NOMO-1 (cell line): ENCODE data around the gene VAX1.
"Not testable (repeated sequence)": the region's sequence is repeated elsewhere in the genome, so short reads cannot be mapped to it uniquely, and the experiment has no call there.

ENCODE experiments used
- DNase-seq, 2 experiments: peaks; one replicate each; lab custom pipeline; 2025; ENCODE audit not compliant: unreplicated experiment in 2 of 2; lab: John Stamatoyannopoulos, UW

Gene VAX1

GRCh38 chr10:117136391-117136975 lies 1.6 kb downstream of the VAX1 start:
- no peak for DNase-seq

DNA sequence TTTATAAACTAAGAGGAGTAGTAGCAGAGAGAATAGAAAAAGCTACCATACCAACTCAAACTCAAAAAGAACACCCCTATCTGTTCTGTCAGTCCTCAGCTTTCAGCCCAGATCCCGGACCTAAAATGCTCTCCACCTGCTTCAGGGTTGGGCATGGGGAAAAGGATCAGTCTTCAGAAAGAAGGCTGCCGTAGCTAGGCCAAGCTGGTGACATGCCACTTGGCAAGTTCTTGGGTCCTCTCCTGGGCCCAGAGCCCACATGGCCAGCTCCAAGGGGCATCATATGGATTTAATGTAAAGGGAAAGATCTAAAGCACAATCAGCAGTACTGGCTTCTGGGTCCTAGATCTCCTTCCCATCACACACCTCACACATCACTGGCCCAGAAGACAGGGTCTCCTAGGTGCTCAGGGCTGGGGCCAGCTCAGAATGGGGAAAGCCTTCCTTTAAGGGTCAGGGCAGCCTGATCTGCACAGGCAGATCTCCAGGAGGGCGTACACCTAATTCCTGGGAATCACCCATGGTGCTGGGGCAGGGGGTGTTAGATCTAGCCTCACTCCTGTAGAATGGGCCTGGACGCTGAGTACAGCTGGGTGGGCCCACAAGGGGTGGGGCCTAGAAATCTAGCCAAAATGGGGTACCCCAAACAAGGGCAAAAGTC lies 2.5 kb downstream of the VAX1 start:
- no peak for DNase-seq

GRCh38 chr10:117135026-117135372 lies 3.1 kb downstream of the VAX1 start:
- no peak for DNase-seq

- DNase-seq: no peak
Measured at GRCh38 chr10:117134306-117135025, 3.6 kb downstream of the VAX1 start.

DNA sequence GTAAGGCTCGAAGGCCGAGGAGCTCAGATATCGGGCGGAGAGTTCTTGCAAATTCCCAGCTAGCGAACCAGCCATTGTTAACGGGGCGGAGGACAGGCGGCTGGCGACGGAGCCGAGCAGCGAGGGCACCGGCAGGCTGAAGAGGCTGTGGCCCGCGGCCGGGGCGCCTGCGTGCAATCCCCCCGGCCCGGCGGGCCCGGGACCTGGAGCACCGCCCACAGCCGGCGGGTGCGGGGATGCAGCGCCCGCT lies 4.1 kb downstream of the VAX1 start:
- no peak for DNase-seq

DNA sequence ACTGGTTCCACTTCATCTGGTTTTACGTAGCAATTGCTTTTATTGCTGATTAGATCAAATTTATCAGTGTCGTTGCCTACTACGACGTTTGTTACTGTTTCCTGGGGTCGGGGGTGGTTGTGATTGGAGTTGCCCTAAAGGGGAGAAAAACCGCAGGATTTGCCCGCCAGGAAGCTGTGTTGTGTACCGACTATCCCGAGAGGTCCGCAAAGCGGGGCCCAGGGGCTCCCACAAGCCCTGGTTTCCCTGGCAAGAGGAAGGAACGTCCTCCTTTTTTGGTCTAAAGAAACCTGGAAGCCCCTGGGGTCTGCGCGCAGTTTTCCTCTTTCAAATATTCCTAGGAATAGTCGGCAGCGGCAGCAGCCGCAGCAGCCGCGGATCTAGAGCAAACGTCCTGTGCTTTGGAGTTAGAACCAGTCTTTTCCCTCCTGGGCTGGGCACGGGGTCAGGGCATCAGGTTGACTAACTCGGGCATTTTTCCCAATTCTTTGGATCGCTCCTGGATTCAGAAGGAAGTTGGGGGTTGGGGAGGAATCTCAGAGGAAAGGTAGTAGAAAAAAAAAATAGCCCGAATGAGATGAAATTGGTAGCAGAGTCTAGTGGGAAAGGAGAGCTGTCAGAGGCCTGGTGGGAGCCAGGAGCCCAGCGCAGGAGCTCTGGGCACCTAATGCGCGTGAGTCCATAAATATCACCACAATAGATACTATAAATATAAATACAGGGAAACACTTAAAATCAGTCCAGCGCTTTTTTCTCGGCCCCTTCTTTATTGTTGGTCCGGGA lies 4.6 kb downstream of the VAX1 start:
- no peak for DNase-seq

DNA sequence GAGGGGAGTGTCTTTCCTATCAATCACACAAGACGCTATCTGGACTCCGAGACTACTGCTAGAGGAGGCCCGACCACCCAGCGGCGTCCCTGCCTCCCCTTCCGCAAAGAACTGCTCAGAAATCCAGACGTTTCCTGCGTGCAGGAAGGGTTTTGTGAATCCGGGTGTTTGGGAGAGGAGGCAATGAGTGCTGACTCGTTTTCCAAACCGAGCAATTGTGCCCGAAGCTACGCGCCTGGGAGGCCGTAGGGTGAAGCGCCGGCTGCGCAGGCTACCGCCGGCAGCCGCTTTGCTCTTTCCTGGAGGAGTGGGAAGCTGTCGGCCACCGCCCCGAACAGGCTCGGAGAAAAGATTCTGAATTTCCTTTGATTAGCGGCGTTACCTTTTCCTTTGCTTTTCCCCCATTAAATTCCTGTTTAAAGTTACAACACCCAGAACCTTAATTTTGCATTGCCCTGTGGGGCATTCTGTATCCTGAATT lies 5.3 kb downstream of the VAX1 start:
- DNase-seq: no peak

DNA sequence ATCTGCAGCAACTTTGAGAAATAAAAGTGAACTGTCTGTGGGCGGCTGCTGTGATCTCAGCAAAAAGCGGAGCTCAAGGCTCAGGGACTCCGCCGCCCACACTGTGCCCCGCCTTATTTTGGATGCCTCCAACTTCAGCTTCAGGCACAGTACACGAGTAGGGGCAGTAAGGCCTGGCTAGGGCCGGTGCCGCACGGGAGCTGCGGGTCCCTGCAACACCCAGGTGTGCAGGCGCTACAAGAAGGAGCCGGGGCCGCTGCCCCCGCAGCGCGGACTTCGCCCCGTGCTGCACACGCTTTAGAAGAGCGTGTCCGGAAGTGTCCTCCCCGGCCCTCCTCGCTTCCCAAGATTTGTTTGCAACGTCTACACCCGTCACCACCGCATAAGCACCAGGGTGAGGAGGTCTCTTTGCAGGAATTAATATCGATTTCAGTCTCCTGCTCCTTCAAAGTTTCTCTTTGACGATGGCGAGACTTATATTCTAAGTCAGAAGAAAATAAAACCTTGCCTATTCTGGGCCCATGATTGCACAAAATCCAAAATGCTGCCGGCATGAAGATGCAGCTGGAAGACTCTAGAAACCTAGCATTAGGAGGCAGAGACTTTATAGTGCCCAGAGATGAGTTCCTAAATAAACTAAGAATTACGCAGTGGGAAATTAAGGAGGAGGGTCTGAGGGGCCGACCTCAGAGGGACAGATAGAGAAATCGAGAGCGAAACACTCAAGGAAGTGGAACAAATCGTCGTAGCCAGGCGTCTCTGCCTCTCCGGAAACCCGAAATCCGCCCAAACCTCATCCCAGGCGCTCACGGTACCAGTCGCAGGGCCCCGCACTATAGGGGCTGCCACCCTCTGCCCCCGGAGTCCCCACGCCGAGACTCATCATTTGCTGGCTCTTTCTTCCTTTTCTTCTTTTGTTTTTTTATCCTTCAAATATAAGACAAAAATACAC lies 6.4 kb downstream of the VAX1 start:
- no peak for DNase-seq

DNA sequence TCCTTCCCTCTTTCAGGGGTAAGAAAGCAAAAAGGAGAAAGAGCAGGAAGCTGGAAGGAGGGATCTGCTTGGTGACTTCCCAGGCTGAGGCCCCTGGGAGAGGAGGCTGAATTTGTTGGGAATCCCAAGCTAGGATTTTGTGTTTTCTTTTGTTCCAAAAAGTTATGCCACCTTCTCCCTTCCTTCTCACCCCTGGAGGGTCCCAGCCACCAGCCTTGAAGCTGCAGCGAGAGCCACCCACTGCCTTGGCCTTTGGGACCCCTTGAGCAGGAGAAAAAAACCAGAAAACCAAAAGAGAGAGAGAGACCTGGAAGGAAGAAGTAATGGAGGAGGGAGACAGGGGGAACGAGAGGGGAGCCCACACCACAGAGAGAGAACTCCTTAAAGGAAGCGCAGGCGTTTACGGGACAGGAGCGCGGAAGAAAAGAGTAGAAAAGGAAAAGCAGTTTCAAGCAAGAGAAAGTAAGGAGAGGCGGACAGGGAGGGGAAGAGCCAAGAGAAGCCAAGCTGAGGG lies 7.2 kb downstream of the VAX1 start:
- DNase-seq: no peak

DNA sequence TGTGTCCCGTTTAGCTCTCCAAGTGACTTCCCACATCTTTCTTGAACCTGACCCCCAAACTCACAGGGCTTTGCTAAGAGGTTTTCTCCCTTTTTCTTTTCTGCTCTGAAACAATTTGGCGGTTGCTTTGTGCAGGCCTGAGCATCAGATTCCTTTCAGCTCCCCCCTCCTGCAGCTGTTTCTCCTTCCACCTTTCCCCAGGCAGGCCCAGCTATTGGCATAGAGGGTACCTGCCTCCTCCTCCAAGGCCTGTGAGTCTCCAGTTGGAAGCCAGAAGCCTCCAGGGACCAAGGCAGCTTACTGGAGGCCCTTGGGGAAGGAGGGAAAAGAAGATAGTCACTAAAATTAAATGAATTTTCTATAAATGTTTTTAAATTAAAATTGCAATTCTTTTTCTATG lies 7.7 kb downstream of the VAX1 start:
- DNase-seq: no peak

- DNase-seq: not testable (repeated sequence)
Measured at GRCh38 chr10:117126645-117127044, 11.4 kb downstream of the VAX1 start.

DNA sequence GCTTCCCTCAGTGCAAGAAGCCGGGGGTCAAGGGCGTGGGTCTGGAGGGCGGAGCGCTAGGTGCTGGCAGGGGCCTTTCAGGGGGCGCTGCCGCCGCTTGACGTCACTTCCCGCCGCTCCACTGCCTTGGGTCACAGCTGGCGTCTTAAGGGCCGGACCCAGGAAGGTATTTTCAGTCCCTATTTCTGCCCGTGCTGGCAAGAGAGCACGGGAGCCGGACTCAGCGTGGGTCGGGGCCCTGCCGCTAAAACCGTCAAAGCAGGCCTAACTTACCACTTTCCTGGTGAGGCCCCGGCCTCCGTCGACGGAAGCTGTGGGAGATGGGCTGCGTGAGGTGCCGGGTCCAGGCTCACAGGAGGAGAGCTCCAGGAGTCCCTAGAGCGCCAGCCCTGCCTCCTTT lies 12.0 kb downstream of the VAX1 start:
- DNase-seq: no peak

- no peak for DNase-seq
Measured at GRCh38 chr10:117112220-117112619, 25.9 kb downstream of the VAX1 start.

DNA sequence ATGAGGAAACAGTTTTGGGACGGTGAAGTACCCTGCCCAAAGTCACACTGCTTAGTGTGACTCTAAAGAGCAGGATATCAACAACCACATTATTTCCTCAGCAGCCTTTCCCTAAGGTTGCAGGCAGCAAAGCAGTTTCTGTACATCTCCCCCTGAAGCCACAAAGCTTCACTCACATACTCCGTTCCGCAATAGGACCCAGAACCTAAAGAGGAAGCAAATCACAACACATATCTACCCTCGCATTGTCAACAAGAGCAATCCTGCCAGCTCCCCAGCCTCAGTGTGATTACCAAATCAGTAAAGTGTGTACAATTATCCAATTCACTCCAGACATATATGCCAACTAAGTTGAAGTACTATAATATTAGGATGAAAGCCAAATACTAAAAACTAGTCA lies 30.8 kb downstream of the VAX1 start:
- peak in 1 of 2 experiments; percentile 19 for DNase-seq

DNA sequence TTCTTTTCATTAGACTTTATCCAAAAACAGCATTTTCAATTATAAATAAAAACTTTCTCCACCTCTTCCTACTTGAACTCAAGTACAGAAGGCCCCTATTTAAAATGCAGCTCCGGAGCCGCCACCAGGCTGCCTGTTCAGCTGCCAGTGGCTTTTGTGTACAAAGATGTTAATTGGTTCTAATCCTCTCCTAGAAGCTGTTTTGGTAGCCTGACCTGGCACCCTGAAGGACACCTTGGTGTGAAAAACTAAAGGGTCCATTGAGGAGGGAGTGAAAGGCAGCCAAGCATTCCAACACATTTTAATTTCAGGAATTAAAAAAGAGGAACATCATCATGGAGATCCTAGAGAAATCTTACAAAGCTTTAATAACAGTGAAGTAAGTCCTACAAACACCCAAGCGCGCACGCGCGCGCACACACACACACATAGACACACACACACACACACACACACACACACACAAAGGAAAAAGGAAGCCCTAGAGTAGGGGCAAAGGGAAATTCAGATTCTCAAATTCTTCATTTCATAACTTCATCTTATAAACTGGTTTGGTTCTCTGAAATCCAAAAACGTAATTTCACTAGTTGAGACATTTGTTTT lies 41.4 kb downstream of the VAX1 start:
- no peak for DNase-seq

DNA sequence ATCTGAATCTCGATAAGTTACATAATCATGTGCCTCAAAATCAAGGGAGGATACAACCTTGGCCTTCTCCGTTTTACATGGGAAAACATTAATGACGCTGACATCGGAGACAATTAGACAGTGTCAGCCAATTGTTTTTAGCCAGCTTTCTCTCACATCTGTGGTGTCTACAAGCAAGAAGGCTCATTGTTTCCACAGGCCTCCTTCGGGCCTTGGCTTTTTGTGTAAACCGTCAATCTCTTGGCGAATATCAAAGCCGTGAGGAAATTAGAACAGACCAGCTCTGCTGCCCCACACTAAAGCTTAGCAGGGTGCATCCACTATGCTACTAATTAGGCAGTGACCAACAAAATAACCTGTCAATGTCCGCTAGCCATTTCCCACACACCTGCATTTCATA lies 43.2 kb downstream of the VAX1 start:
- DNase-seq: no peak

DNA sequence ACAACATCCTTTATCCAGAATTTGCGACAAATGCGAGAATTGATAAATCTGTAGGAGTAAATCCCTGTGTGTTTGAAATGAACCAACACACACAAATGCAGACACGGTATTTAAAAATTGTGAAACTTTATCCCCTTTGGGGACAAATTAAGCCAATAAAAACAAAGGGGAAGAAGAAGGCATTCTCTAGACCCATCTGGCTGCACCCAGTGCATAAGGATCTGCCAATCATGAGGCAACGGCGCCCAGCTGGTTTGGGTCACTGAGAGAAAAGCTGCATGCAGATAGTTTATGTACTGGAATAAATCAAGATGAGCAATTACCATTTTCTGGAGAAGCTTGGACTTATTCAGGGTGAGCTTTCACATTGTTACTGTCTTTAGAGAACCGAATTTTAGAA lies 45.7 kb downstream of the VAX1 start:
- no peak for DNase-seq

GRCh38 chr10:117090834-117091233 lies 47.2 kb downstream of the VAX1 start:
- no peak for DNase-seq

- DNase-seq: no peak
Measured at GRCh38 chr10:117087521-117087920, 50.5 kb downstream of the VAX1 start.

DNA sequence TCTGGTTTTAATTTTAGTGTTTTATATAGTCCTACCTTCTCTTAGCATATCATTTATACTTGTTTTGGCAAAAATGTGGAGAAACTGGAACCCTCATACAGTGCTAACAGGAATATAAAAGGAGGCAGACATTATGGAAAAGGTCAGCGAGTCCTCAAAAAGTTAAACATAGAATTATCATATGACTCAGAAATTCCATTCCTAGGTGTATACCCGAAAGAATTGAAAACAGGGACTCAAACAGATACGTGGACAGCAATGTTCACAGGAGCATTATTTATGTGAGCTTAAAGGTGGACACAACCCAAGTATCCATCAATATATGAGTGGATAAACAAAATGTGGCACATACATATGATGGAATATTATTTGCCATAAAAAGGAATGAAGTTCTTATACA lies 51.5 kb downstream of the VAX1 start:
- DNase-seq: no peak
